Vagina (tissue), 2 donors: Measurements from ENCODE around the gene DNMT3A. TPM values are rescaled to one million over a fixed set of nuclear protein-coding genes. Genes with fewer than 3 reads are reported as not detected.

Experiments
- DNase-seq, 2 donors: peaks; one replicate each; pipeline ENCODE4 v3.0.0-alpha.2; 2017; ENCODE audit errors: extremely low spot score in 2 of 2
- H3K27ac ChIP-seq: fragments of 200-600 bp; sonication (generic); one replicate; pipeline ENCODE4 v1.5.1; 2019
- H3K27me3 ChIP-seq: fragments of 200-600 bp; sonication (generic); one replicate; pipeline ENCODE4 v1.5.1; 2019
- H3K36me3 ChIP-seq, 2 donors: fragments of 200-600 bp; sonication (generic); one replicate each; pipeline ENCODE4 v1.5.1; 2017 to 2019
- H3K4me1 ChIP-seq: fragments of 200-600 bp; sonication (generic); one replicate; pipeline ENCODE4 v1.5.1; 2019
- H3K4me3 ChIP-seq, 2 donors: fragments of 200-600 bp; sonication (generic); 1 replicate in 1 of 2; 2 replicates in 1 of 2; pipeline ENCODE4 v1.5.1; 2016 to 2019
- H3K9me3 ChIP-seq: fragments of 200-600 bp; sonication (generic); one replicate; pipeline ENCODE4 v1.5.1; 2019
- CTCF ChIP-seq, 3 experiments: fragments of 450-650 bp in 2 of 3; fragments of 200-600 bp in 1 of 3; sonication (generic) in 1 of 3; IDR thresholded peaks; one replicate each; pipeline ENCODE4 v1.5.1; 2017 to 2019; ENCODE audit warnings: antibody characterized with exemption in 3 of 3, mild to moderate bottlenecking in 2 of 3, moderate library complexity in 2 of 3
- POLR2A ChIP-seq, 2 donors: fragments of 450-650 bp; IDR thresholded peaks; one replicate each; pipeline ENCODE4 v1.6.1; 2017; ENCODE audit warnings: antibody characterized with exemption in 2 of 2, mild to moderate bottlenecking in 2 of 2, moderate library complexity in 2 of 2
- POLR2AphosphoS5 ChIP-seq, 2 donors: sonication (generic); formaldehyde crosslinking; IDR thresholded peaks; one replicate each; pipeline ENCODE4 v1.9.0; 2017; ENCODE audit warnings: antibody characterized with exemption in 2 of 2, mild to moderate bottlenecking in 2 of 2, low read depth in 1 of 2; ENCODE audit not compliant: insufficient read depth in 1 of 2
- intact Hi-C: fragments of 100-400 bp; cut with DNase I; formaldehyde crosslinking; loops from one replicate; pipeline ENCODE4 v1.15.1; 2023
- total RNA-seq: library from RNA; depleted of rRNA; stranded (reverse); fragments of >200 nt; gene quantifications from one replicate; pipeline ENCODE4 v1.2.3, GENCODE V29; 2016

The DNMT3A gene
- total RNA-seq, 1 donor from 2014 or later, result 28.0 TPM

- Histone ChIP-seq H3K4me1 (peaks cover 3% of the 10 kb centered on the region), H3K27ac (no peak overlapping the region), H3K36me3 (no peaks in the 10 kb centered on the region), H3K27me3 (no peaks in the 10 kb centered on the region), H3K4me3 (no peak overlapping the region), H3K9me3 (no peaks in the 10 kb centered on the region)
- DNase-seq, result no peak
- TF ChIP-seq POLR2AphosphoS5 (IDR thresholded peaks at IDR 0.05; ENCODE audit: insufficient read depth in 1 of 2, low read depth in 1 of 2) (no peak), CTCF (IDR thresholded peaks at IDR 0.05) (no peak), POLR2A (IDR thresholded peaks at IDR 0.05) (no peak)
- intact Hi-C loops, result no loop called here
These were observed 6.1 kb upstream of the DNMT3A start for GRCh38 chr2:25347846-25348245.

- intact Hi-C loops, result no loop called here
- Histone ChIP-seq H3K4me3 (no peak overlapping the region), H3K36me3 (no peaks in the 10 kb centered on the region), H3K4me1 (peaks cover 8% of the 10 kb centered on the region), H3K9me3 (no peaks in the 10 kb centered on the region), H3K27ac (no peak overlapping the region), H3K27me3 (no peaks in the 10 kb centered on the region)
- DNase-seq, result no peak
- no peak for TF ChIP-seq CTCF (IDR thresholded peaks at IDR 0.05)
- no peak for TF ChIP-seq POLR2A (IDR thresholded peaks at IDR 0.05)
- no peak for TF ChIP-seq POLR2AphosphoS5 (IDR thresholded peaks at IDR 0.05; ENCODE audit: insufficient read depth in 1 of 2, low read depth in 1 of 2)
These were observed 5.6 kb upstream of the DNMT3A start for GRCh38 chr2:25347205-25347815.

- H3K27ac ChIP-seq, result no peak overlapping the region
- TF ChIP-seq POLR2AphosphoS5 (IDR thresholded peaks at IDR 0.05; ENCODE audit: insufficient read depth in 1 of 2, low read depth in 1 of 2), result no peak
- TF ChIP-seq CTCF (IDR thresholded peaks at IDR 0.05), result no peak
- TF ChIP-seq POLR2A (IDR thresholded peaks at IDR 0.05), result no peak
- intact Hi-C loops, result no loop called here
These were observed 1.6 kb upstream of the DNMT3A start for GRCh38 chr2:25343187-25343825.

GRCh38 chr2:25342372-25343186 is 854 bp upstream of the DNMT3A start:
- Histone ChIP-seq H3K36me3 (no peaks in the 10 kb centered on the region), H3K4me1 (peaks cover 38% of the 10 kb centered on the region), H3K4me3 (peak overlapping the region; percentile 67 to 74), H3K9me3 (no peaks in the 10 kb centered on the region), H3K27me3 (no peaks in the 10 kb centered on the region), H3K27ac (peak overlapping the region; percentile 83)
- TF ChIP-seq POLR2A (IDR thresholded peaks at IDR 0.05) (no peak), CTCF (IDR thresholded peaks at IDR 0.05) (peak; percentile 77 to 95 (median 93)), POLR2AphosphoS5 (IDR thresholded peaks at IDR 0.05; ENCODE audit: insufficient read depth in 1 of 2, low read depth in 1 of 2) (peak in 1 of 2 donors; percentile 54)
- intact Hi-C loops, result no loop called here
- DNase-seq, result no peak

More at GRCh38 chr2:25343187-25343825, 1.6 kb upstream of the DNMT3A start:
- DNase-seq, result no peak
- H3K4me1 ChIP-seq, result peaks cover 31% of the 10 kb centered on the region
- H3K36me3 ChIP-seq, result no peaks in the 10 kb centered on the region
- no peak overlapping the region for H3K4me3 ChIP-seq
- H3K27me3 ChIP-seq, result no peaks in the 10 kb centered on the region
- no peaks in the 10 kb centered on the region for H3K9me3 ChIP-seq
